GM12892 (cell line): Measurements from ENCODE around the gene VWA8.

Experiments used
- DNase-seq: peaks from one replicate; pipeline ENCODE4 v3.0.0; 2011; ENCODE audit not compliant: insufficient read length
- FAIRE-seq: peaks from 2 replicates; lab custom pipeline; 2011; peaks lifted over from hg19 to GRCh38; lab: Jason Lieb, UNC
- POLR2A ChIP-seq: IDR thresholded peaks from 2 replicates; pipeline ENCODE4 v1.6.1; 2011; ENCODE audit warnings: low read depth, low read length, control low read depth
- POLR2AphosphoS5 ChIP-seq: IDR thresholded peaks from 2 replicates; pipeline ENCODE4 v1.6.1; 2011; ENCODE audit warnings: low read depth, low read length, control low read depth
- TAF1 ChIP-seq: IDR thresholded peaks from 2 replicates; pipeline ENCODE4 v1.6.1; 2011; ENCODE audit warnings: low read depth, mild to moderate bottlenecking, control low read depth, low read length, borderline replicate concordance

VWA8 gene

GRCh38 chr13:41597348-41598041 lies 363.4 kb downstream of the VWA8 start:
- DNase-seq (no peak), FAIRE-seq (no peak)
- TF ChIP-seq POLR2A: no peak
- no peak for TF ChIP-seq TAF1
- no peak for TF ChIP-seq POLR2AphosphoS5

GRCh38 chr13:41596190-41596589 lies 364.7 kb downstream of the VWA8 start:
- DNase-seq: no peak
- FAIRE-seq: no peak
- no peak for TF ChIP-seq POLR2AphosphoS5
- no peak for TF ChIP-seq TAF1
- TF ChIP-seq POLR2A: no peak

- no peak for DNase-seq
- FAIRE-seq: no peak
- TF ChIP-seq POLR2A (no peak), POLR2AphosphoS5 (no peak), TAF1 (no peak)
These were observed 365.6 kb downstream of the VWA8 start for GRCh38 chr13:41595298-41595697.

GRCh38 chr13:41590643-41591042 lies 370.3 kb downstream of the VWA8 start:
- no peak for FAIRE-seq
- TF ChIP-seq TAF1: no peak
- no peak for TF ChIP-seq POLR2A
- TF ChIP-seq POLR2AphosphoS5: no peak
- no peak for DNase-seq

- FAIRE-seq: no peak
- TF ChIP-seq TAF1 (no peak), POLR2AphosphoS5 (no peak), POLR2A (no peak)
These were observed 370.8 kb downstream of the VWA8 start for GRCh38 chr13:41590122-41590521.

DNA sequence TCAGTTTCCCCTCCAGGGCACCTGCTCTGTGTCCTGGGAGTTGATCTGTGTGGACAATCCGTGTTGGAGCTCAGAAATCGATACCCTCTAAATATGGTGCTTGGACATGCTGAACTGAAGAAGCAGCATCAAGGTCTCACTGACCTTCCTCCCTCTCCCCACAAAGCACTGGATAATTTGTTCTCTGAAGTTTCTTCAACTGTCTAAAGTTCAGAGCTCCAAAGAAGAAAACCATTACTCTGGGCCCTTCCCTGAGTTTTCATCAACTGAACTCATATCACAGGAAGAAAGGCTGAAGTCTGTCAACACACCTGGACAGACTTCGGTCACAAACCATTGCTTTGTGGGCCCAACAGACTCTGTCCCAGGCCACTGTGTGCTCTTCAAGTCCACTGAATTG lies 371.5 kb downstream of the VWA8 start:
- FAIRE-seq (no peak), DNase-seq (no peak)
- TF ChIP-seq TAF1 (no peak), POLR2A (no peak), POLR2AphosphoS5 (no peak)

More at GRCh38 chr13:41590122-41590521, 370.8 kb downstream of the VWA8 start:
- DNase-seq: no peak

DNA sequence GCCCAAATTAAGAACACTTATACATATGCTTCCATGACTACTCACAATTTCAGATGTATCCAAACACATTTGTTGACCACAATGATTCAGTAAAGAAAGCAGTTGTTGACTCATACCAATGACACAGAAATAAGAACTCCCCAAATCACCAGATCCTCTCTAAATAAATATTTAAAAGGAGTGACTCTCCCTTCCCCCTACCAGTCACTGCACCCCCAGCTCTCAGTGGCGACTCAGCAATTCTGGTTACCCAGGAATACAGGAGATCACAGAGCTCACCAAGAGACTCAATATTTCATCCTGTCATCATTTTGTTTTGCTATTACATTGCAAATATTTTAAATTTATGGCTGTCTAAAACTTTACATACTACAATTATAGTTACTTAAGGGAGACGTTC lies 372.0 kb downstream of the VWA8 start:
- TF ChIP-seq TAF1 (no peak), POLR2A (no peak), POLR2AphosphoS5 (no peak)
- no peak for DNase-seq
- FAIRE-seq: no peak

GRCh38 chr13:41588448-41588847 lies 372.5 kb downstream of the VWA8 start:
- FAIRE-seq: no peak
- DNase-seq: no peak
- TF ChIP-seq POLR2AphosphoS5 (no peak), POLR2A (no peak), TAF1 (no peak)

DNA sequence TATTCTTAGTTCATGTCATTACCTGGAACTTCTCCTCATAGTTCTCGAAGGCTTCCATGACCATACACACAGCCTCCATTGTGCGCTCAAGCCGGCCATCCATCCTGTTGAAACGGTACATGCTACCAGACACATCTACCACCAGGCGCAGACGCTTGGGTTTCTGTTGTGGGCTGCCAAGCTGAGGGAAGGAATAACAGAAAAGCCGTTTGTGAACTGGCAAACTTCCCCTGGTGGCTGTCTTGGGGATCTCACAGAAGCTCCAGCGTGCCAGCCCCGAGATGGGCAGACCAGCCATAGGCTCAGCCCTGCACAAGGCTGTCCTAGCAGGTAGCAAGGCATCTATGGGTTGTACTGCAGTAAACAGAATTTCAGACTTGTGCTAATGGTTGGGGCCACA lies 373.4 kb downstream of the VWA8 start:
- no peak for TF ChIP-seq POLR2A
- no peak for TF ChIP-seq TAF1
- TF ChIP-seq POLR2AphosphoS5: no peak
- no peak for FAIRE-seq
- DNase-seq: no peak

- TF ChIP-seq POLR2A (no peak), TAF1 (no peak), POLR2AphosphoS5 (no peak)
- FAIRE-seq (no peak), DNase-seq (no peak)
These were observed 374.7 kb downstream of the VWA8 start for GRCh38 chr13:41586216-41586615.

GRCh38 chr13:41582027-41582463 lies 378.9 kb downstream of the VWA8 start:
- no peak for DNase-seq
- TF ChIP-seq POLR2AphosphoS5 (no peak), TAF1 (no peak), POLR2A (no peak)
- FAIRE-seq: no peak

GRCh38 chr13:41580345-41580744 lies 380.6 kb downstream of the VWA8 start:
- no peak for TF ChIP-seq POLR2AphosphoS5
- TF ChIP-seq TAF1: no peak
- no peak for TF ChIP-seq POLR2A
- DNase-seq: no peak
- FAIRE-seq: no peak

DNA sequence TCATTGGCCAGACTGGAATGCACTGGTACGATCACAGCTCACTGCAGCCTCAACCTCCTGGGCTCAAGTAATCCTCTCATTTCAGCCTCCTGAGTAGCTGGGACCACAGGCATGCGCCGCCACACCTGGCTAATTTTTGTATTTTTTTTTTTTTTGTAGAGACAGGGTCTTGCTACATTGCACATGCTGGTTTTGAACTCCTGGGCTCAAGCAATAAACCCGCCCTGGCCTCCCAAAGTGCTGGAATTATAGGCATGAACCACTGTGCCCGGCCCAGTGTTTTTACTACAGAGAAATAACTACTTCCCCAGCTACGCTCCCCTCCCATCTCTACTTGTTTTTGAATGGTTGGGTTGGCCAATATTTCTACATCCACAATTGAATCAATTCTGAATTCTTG lies 381.0 kb downstream of the VWA8 start:
- TF ChIP-seq POLR2A (no peak), POLR2AphosphoS5 (no peak)
- FAIRE-seq (no peak), DNase-seq (no peak)
